HG02571 (cell line): Measurements from ENCODE around the gene ADCY2.
A peak's percentile ranks its signal among the peaks of the same experiment; 100 is the strongest.

Experiments
- ATAC-seq: cut with Tn5 transposase; IDR thresholded peaks from one replicate; pipeline ENCODE4 v1.9.1; 2021; ENCODE audit warnings: mild to moderate bottlenecking, moderate library complexity; ENCODE audit not compliant: unreplicated experiment

Gene ADCY2

GRCh38 chr5:7770436-7770835 is 374.5 kb downstream of the ADCY2 start:
- ATAC-seq = no peak

DNA sequence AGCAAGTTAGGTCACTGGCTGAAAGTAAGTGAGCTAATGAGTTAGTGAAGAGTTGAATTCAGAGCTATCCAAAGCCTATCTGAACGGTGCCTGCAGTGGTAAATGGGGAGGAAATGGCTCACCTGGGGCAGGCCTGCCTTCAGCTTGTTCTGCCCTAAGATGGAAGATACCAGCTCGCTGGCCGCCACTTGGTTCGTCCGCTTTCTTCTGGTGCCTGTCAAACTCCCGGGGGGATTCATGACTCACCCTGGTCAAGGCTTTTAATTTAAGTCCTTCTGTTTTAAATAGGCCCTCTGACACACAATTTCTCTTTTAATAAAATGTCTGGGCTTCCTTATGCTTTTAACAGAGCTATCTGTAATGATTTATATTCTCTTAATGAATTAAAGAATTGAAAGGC is 376.2 kb downstream of the ADCY2 start:
- no peak for ATAC-seq

- ATAC-seq = no peak
These were observed 377.2 kb downstream of the ADCY2 start for GRCh38 chr5:7773178-7773577.

GRCh38 chr5:7776442-7776841 is 380.5 kb downstream of the ADCY2 start:
- no peak for ATAC-seq

DNA sequence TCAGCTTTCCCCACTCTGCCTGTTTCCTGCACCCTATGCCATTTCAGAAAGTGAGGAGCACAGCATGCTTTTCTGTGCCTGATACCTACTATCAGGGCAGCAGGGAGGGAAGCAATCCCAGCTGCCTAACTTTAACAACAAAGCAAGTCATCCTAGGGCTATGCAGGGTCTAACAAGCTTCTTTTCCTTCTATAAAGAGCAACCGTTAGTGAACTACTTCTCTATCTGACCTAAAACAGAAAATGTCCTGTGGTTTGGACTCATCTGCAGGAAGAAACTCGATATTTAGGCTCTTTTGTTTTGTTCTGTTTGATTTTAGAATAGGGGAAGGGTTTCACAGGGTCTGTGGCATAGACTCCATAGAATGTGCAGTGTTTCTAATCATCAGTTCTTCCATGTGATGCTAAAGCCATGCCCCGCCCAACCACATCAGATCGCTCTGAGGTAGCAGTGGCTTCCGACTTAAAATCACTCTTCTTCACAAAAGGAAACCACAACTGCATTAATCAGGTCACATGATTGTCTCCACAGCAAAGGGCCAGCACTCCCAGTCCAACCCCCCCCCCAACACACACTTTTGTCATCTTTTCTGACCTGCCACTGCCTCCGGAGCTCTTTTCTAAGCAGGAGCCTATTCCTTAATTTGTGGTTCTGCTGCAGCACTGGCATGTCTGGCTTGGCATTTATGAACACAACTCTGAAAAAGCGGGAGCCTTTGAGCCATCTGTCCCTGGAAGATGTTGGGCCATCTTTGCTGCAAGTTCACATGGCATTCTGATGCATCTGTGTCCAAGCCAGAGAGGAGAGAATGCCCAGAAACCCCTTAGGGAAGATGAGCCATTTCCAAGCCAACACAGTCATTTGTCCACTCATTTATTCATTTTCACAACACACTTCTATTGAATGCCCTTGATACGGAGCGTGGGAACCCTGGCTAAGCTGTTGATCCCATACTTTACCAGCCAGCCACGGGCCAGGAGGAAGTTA is 383.4 kb downstream of the ADCY2 start:
- no peak for ATAC-seq

- no peak for ATAC-seq
These were observed 386.0 kb downstream of the ADCY2 start for GRCh38 chr5:7781899-7782298.

GRCh38 chr5:7784683-7785380 is 388.9 kb downstream of the ADCY2 start:
- no peak for ATAC-seq

DNA sequence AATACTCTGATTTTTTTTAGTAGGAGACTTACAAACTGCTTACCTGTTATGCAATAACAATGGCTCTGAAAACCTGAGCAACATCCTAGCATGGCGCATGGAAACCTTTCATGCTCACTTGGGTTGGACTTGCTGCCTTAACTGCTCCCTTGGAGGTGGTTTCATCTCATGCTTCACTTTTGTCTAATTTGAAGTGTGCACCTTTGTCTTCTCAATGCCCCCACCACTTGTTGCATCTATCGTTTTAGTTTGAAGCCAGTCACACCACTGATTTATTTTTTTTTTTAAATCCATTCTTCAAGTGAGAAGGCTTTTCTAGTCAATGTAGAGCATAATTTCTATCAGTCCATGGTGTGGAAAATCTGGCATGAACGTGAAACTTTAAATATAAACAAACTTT is 391.8 kb downstream of the ADCY2 start:
- ATAC-seq = no peak

DNA sequence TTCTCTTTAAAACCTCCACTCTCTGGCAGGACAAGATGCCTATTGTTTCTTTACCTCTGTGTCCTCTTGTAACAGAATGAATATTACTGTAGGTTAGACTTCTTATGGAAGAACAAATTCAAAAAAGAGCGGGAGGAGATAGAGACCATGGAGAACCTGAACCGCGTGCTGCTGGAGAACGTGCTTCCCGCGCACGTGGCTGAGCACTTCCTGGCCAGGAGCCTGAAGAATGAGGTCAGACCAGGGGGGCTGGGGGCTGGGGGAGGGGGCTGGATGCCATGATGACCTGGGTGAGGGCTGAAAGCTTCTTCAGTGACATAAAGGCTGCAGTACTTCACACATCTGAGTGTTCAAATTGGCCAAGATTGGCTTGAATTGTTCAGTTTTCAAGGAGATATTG is 393.6 kb downstream of the ADCY2 start:
- no peak for ATAC-seq

GRCh38 chr5:7793895-7794294 is 398.0 kb downstream of the ADCY2 start:
- no peak for ATAC-seq

- ATAC-seq = peak; percentile 91
These were observed 398.4 kb downstream of the ADCY2 start for GRCh38 chr5:7794311-7794710.

DNA sequence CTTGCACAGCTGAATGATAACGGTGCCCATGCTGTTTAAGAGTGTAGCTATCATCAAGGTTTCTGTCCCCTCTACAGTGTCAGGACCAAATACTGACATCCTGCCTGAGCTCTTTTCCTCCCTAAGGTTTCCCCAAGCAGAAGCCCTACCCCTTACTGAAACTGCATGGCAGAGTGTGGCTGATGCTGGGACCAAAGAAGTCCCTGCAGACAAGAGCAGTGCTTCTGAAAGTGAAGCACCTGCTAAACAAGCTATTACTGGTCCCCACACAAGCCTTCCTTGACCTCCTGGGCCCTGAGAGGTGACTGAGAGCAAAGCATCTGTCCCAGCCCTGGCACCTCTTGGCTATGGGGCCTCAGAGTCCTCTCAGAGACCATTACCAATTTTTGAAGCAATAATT is 398.9 kb downstream of the ADCY2 start:
- ATAC-seq = peak; percentile 52

DNA sequence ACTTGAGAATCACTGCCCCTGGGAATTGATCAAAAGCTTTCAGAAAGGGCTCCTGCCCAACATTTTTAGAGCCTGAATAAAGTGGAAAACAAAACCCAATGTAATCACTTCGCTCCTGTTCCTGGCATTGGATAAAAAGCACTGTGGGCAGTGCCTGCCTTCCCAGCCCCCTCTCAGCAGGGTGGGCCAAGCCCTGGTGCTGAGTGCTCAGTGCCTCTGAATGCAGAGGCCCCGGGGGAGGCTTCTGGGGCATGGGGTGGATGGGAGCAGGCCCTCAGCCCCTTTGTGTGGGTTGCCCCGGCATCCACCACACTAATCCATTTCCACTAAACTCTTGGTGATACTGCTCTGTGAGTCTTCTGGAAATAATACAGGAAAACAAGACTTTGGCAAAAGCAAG is 399.4 kb downstream of the ADCY2 start:
- no peak for ATAC-seq

DNA sequence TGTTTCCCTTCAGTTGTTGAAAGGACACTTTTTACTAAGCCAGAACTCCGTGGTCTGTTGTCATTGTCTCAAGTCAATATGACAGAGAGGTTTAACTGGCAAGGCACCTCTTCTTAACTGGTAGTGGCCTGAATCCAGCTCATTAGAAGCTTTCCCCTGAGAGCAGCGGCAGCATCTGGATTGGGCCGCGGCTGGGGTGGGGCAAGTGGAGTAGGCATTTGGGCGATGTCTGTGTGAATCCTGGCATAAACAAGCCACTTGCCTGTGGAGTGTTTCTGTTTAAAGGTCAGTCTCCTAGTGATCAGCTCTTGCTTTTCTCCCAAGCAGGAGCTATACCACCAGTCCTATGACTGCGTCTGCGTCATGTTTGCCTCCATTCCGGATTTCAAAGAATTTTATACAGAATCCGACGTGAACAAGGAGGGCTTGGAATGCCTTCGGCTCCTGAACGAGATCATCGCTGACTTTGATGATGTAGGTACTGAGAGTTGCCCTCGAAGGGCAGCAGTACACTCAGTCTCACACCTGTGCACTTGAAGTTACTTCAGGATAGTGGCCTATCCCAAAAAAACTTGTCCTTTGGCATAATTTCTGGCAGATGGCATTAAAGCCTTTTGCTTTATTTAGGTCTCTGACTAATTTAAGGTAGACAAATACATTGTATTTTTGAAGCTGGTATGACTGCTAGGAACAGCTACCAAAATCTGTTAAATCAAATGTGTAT is 406.1 kb downstream of the ADCY2 start:
- ATAC-seq = no peak

DNA sequence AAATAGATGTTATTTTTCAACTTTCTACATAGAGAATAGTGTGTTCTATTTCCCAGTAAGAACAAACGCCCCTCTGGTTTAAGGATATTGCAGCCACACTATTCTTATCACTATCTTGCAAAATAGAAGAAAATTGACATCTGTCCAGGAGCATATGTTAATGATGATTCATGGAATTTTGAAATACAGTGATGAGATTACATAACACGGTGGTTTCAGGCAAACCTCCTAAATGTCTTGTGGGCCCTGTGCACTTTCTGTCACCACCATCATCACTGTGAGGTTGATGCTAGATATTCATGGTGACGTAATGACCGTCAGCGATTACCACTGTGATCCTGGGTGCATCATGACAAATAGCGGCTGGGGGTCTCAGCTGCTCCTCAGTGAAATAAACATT is 406.9 kb downstream of the ADCY2 start:
- no peak for ATAC-seq

DNA sequence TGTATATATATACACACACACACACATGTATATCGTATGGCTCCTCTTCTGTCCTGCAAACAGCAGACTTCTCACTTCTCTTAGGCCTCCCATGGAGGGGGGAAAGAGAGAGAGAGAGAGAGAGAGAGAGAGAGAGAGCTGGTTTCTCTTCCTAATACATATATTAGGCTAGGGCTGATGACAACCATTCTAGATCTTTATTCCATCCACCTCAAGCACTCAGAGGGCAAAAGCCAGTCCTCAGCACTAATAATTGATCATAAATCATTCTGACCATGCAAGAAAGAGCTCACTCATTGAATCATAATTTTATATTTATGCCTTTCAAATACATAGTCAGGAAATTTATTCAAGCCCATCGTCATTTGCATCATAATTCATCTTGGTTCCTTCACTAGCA is 408.0 kb downstream of the ADCY2 start:
- no peak for ATAC-seq

DNA sequence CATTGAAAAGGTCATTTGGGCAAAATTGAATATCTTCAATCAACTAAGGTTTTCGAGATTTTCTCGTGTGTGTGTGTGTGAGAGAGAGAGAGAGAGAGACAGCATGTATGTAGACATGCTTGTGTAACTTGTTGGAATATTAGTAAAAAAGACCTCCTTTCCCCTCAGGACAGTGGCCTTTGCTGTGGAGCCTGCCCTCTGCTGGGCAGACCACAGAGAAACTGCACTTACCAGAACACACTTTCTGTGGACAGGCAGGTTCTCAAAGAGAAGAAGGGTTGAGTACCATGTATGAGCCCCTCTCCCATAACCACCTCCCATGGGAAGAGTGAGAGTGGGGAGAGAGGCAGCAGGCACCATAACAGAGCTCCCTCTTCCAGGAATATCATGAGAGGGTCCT is 409.4 kb downstream of the ADCY2 start:
- no peak for ATAC-seq

GRCh38 chr5:7808998-7809397 is 413.1 kb downstream of the ADCY2 start:
- no peak for ATAC-seq

DNA sequence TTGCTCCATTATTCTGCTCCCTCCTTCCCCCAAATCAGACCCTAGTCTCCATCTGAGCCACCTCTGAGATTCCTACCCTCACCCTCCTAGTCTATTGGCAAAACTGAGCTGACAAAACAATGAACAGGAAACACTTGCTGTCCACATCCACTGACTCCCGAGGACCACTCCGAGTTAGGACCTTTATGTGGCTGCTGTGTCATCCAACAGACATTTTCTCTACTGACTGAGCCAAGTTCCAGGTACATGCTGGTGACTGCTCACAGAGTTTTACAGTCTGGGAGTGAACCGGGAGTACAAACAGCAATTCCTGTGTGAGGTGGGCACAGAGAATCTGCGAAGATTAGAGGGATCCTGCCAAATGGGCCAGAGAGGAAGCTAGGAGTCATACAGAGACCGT is 415.8 kb downstream of the ADCY2 start:
- ATAC-seq = no peak

DNA sequence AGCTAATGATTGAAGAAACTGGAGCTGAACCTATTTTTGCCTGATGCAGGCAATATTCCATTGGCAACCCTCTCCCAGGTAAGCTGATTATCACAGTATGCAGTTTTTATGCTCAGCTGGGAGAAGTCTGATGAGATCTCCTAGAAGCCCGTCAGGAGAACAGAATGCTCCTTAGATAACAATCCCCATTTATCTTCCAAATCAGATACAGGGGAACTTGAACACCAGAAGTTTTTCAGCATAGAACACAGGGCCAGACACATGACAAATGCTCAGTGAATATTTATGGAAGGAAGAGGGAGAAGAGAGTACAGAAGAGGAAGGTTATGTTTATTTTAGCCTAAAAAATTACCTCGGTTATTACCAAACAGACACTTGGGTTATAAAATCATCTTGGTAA is 417.1 kb downstream of the ADCY2 start:
- ATAC-seq = no peak

- no peak for ATAC-seq
These were observed 417.6 kb downstream of the ADCY2 start for GRCh38 chr5:7813576-7813975.

DNA sequence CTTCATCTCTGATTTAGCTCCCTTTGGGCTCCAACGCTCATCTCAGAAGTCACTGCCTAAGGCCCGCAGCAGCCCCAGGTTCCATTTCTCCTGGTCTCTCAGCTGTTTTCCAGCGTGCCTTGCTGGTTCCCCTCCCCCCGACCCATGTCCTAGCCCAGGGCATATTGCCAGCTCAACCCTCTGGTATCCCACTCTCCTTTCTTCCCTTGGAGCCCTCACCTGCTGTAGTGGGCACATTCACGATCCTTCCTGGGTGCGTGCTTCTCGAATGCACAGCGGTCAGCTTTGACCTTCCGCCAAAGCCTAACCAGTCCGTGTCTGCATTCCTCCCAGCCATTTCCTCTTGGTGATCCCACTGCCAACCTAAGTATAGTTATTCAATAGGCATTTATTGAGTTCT is 418.9 kb downstream of the ADCY2 start:
- no peak for ATAC-seq
